Testis (tissue), 3 donors: ENCODE measurements around the gene REL. TPM values are rescaled to one million over a fixed set of nuclear protein-coding genes. Genes with fewer than 3 reads are reported as not detected.

Source experiments
- DNase-seq: peaks from one replicate; pipeline ENCODE4 v3.0.0-alpha.2; 2019
- H3K27ac ChIP-seq, 2 donors: fragments of 200-600 bp; sonication (generic); one replicate each; pipeline ENCODE4 v1.5.1; 2019
- H3K27me3 ChIP-seq: fragments of 200-600 bp; sonication (generic); one replicate; pipeline ENCODE4 v1.5.1; 2019
- H3K36me3 ChIP-seq: fragments of 200-600 bp; sonication (generic); one replicate; pipeline ENCODE4 v1.5.1; 2017; ENCODE audit warnings: low read depth; ENCODE audit errors: missing control alignments
- H3K4me1 ChIP-seq: fragments of 200-600 bp; sonication (generic); one replicate; pipeline ENCODE4 v1.5.1; 2019
- H3K4me3 ChIP-seq, 2 donors: fragments of 200-600 bp; sonication (generic); one replicate each; pipeline ENCODE4 v1.5.1; 2017 to 2019
- H3K9me3 ChIP-seq: fragments of 200-600 bp; sonication (generic); one replicate; pipeline ENCODE4 v1.5.1; 2017
- POLR2A ChIP-seq: fragments of 450-650 bp; IDR thresholded peaks from one replicate; pipeline ENCODE4 v1.6.1; 2017; ENCODE audit warnings: antibody characterized with exemption, mild to moderate bottlenecking, moderate library complexity
- WGBS, 2 donors: methylation state at CpG; one replicate each; pipeline ENCODE4 v1.1.5; 2018; 5-methylcytosine and 5-hydroxymethylcytosine counted together
- intact Hi-C: fragments of 100-400 bp; cut with DNase I; formaldehyde crosslinking; loops from one replicate; pipeline ENCODE4 v1.15.1; 2023; ENCODE audit warnings: low total_unique reads
- polyA plus RNA-seq: library from polyadenylated mRNA; stranded (reverse); fragments of 350-450 nt; fragmentation: Illumina TruSeq; extraction: RNeasy Lipid Tissue Mini Kit (QIAGEN cat#74804); gene quantifications from one replicate; pipeline ENCODE4 v1.2.3, GENCODE V29; 2014; ENCODE audit warnings: low read depth, low replicate concordance; ENCODE audit not compliant: insufficient read depth
- total RNA-seq, 2 donors: library from RNA; depleted of rRNA; stranded (reverse); fragments of >200 nt; gene quantifications; one replicate each; pipeline ENCODE4 v1.2.3, GENCODE V29; 2016
- TF ChIP-seq, protein P1 (sequence below), 3 experiments: fragments of 450-650 bp in 2 of 3; fragments of 200-600 bp in 1 of 3; sonication (generic) in 1 of 3; IDR thresholded peaks; one replicate each; pipeline ENCODE4 v1.5.1; 2016 to 2019; ENCODE audit warnings: antibody characterized with exemption in 3 of 3, mild to moderate bottlenecking in 2 of 3, moderate library complexity in 1 of 3

Gene REL
- total and polyA plus RNA-seq, 3 donors from 2014 or later: 4.3 to 33.7 (median 30.5) TPM

DNA sequence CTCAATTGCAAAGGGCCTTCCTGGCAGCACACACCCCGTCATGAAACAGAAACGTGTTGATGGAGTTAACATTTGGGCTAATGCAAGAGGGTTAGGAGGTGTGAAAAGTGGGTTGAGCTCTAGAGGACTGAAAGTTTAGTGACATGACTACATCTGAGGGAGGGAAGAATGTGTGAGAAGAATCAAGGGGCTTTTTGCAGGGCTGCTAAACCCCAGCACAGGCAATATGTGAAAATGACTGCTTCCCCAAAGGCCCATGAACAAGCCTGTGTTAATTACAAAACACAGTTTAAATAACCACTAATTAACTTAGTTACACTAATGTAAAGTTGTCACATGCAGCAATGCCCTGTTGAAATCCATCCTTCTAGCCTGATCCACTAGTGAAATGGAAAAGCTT, 72.8 kb downstream of the REL start:
- Histone ChIP-seq H3K27ac (no peak overlapping the region), H3K4me1 (no peaks in the 10 kb centered on the region), H3K9me3 (no peaks in the 10 kb centered on the region), H3K27me3 (no peaks in the 10 kb centered on the region), H3K4me3 (no peak overlapping the region), H3K36me3 (no peaks in the 10 kb centered on the region)
- 52 to 75% methylated on average over 2 of the region's 2 CpGs for WGBS, 2 donors
- TF ChIP-seq, protein P1, sequence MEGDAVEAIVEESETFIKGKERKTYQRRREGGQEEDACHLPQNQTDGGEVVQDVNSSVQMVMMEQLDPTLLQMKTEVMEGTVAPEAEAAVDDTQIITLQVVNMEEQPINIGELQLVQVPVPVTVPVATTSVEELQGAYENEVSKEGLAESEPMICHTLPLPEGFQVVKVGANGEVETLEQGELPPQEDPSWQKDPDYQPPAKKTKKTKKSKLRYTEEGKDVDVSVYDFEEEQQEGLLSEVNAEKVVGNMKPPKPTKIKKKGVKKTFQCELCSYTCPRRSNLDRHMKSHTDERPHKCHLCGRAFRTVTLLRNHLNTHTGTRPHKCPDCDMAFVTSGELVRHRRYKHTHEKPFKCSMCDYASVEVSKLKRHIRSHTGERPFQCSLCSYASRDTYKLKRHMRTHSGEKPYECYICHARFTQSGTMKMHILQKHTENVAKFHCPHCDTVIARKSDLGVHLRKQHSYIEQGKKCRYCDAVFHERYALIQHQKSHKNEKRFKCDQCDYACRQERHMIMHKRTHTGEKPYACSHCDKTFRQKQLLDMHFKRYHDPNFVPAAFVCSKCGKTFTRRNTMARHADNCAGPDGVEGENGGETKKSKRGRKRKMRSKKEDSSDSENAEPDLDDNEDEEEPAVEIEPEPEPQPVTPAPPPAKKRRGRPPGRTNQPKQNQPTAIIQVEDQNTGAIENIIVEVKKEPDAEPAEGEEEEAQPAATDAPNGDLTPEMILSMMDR (IDR thresholded peaks at IDR 0.05): no peak
- TF ChIP-seq POLR2A: no peak
- DNase-seq: no peak
- intact Hi-C loops: no loop called here

GRCh38 chr2:60957224-60957623, 75.8 kb downstream of the REL start:
- TF ChIP-seq, protein P1 (IDR thresholded peaks at IDR 0.05): no peak
- no peak for TF ChIP-seq POLR2A
- H3K9me3 ChIP-seq: no peaks in the 10 kb centered on the region
- H3K4me3 ChIP-seq: no peak overlapping the region
- no peaks in the 10 kb centered on the region for H3K27me3 ChIP-seq
- H3K27ac ChIP-seq: no peak overlapping the region
- no peak for DNase-seq
- WGBS, 2 donors: 85 to 91% methylated on average over 8 of the region's 8 CpGs
- intact Hi-C loops: no loop called here
- no peaks in the 10 kb centered on the region for H3K4me1 ChIP-seq
- H3K36me3 ChIP-seq: no peaks in the 10 kb centered on the region

DNA sequence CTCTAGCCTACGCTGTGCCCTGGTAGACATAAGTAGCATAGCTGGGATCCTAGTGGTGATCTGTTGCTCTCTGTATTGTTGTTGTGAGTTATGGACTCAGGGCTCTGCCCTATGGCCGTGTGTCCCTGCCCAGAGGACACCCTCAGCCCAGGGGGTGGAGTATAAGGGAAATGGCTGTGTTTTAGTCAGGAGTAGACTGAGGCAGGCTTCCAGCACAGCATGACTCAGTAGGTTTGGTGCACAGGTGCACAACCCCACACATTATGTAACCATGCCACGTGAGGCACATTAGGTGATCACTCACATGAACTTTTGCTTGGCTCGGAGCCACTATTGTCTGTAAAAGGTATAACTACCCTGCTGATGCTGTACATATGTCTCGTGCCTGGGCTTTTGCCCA, 76.3 kb downstream of the REL start:
- TF ChIP-seq, protein P1 (IDR thresholded peaks at IDR 0.05): no peak
- TF ChIP-seq POLR2A: no peak

DNA sequence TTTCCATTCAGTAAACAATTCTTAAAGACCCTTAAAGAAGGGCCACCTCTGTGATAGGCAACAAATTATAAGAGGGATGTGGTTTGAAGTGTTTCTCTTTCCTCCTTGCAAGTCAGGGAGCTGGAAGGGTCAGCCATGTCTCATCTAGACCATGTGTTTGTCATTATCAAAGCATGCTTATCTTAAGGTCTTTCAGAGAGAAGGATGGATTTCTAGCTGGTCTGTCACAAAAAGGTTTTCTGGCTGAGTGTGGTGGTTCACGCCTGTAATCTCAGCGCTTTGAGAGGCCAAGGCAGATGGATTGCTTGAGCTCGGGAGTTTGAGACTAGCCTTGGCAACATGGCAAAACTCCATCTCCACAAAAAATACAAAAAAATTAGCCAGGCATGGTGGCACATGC, 77.0 kb downstream of the REL start:
- WGBS, 2 donors: 85 to 88% methylated on average over 3 of the region's 3 CpGs
- TF ChIP-seq POLR2A: no peak
- TF ChIP-seq, protein P1 (IDR thresholded peaks at IDR 0.05): no peak
- Histone ChIP-seq H3K4me3 (no peak overlapping the region), H3K9me3 (no peaks in the 10 kb centered on the region), H3K4me1 (no peaks in the 10 kb centered on the region), H3K36me3 (no peaks in the 10 kb centered on the region), H3K27ac (no peak overlapping the region), H3K27me3 (no peaks in the 10 kb centered on the region)
- no peak for DNase-seq
- intact Hi-C loops: no loop called here

More for the DNA sequence above, 76.3 kb downstream of the REL start:
- Histone ChIP-seq H3K27me3 (no peaks in the 10 kb centered on the region), H3K27ac (no peak overlapping the region), H3K36me3 (no peaks in the 10 kb centered on the region), H3K9me3 (no peaks in the 10 kb centered on the region), H3K4me1 (no peaks in the 10 kb centered on the region), H3K4me3 (no peak overlapping the region)
- 89 to 92% methylated on average over 5 of the region's 5 CpGs for WGBS, 2 donors
- no peak for DNase-seq
- intact Hi-C loops: no loop called here

DNA sequence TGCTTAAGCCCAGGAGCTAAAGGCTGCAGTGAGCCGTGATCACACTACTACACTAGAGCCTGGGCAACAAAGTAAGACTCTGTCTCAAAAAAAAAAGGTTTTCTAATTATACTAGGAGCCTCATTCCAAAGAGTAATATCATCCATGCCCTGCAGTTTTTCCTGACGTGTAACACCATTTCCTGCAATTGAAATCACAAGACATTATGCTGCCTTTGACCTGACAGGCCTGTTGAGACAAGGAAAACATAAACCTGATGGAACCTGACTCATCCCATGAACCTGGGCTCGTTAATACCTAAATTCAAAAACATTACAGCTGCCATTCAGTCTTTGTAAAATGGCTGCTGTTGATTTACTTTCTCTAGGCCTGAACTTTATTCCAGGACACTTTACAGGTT, 77.4 kb downstream of the REL start:
- Histone ChIP-seq H3K4me1 (no peaks in the 10 kb centered on the region), H3K9me3 (no peaks in the 10 kb centered on the region), H3K27ac (no peak overlapping the region), H3K4me3 (no peak overlapping the region), H3K36me3 (no peaks in the 10 kb centered on the region), H3K27me3 (no peaks in the 10 kb centered on the region)
- WGBS, 2 donors: 82 to 91% methylated on average over 3 of the region's 3 CpGs
- intact Hi-C loops: no loop called here
- DNase-seq: no peak
- TF ChIP-seq, protein P1 (IDR thresholded peaks at IDR 0.05): no peak
- no peak for TF ChIP-seq POLR2A
